Sigmoid colon (tissue), 4 donors: ENCODE measurements around the gene PRKCB.

Experiments used
- EP300 ChIP-seq, 4 donors: sonication (generic); formaldehyde crosslinking; IDR thresholded peaks; one replicate each; pipeline ENCODE4 v1.6.1; 2017; ENCODE audit warnings: antibody characterized with exemption in 4 of 4
- POLR2A ChIP-seq, 2 donors: fragments of 450-650 bp; IDR thresholded peaks; one replicate each; pipeline ENCODE4 v1.6.1; 2016; ENCODE audit warnings: antibody characterized with exemption in 2 of 2, mild to moderate bottlenecking in 2 of 2, moderate library complexity in 2 of 2
- POLR2AphosphoS5 ChIP-seq, 4 donors: sonication (generic); formaldehyde crosslinking; IDR thresholded peaks; one replicate each; pipeline ENCODE4 v1.6.1; 2017; ENCODE audit warnings: antibody characterized with exemption in 4 of 4
- TF ChIP-seq, protein P1 (sequence below), 4 experiments: fragments of 450-650 bp in 3 of 4; fragments of 200-600 bp in 1 of 4; IDR thresholded peaks; one replicate each; pipeline ENCODE4 v1.5.1; 2016 to 2019; ENCODE audit warnings: antibody characterized with exemption in 4 of 4, mild to moderate bottlenecking in 3 of 4, moderate library complexity in 2 of 4

DNA sequence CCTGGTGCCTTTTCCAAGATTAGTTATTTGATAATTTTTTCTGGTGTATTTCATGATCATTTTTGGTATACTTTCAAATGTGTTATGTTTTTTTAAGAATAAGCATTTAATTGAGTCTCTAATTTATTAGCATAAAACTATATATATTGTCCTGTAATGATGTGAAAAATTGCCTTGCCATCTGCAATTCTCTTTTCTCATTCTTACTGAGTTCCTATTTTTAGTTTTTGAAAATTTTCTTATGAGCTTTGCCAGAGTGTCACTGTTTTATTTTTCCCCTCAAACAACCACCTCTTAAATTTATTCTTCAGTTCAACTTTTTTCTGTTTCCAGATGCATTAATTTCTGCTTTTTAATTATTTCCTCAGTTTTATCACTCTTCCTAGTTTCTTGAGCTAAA is 59.3 kb downstream of the PRKCB start:
- TF ChIP-seq POLR2A (IDR thresholded peaks at IDR 0.05): no peak
- TF ChIP-seq, protein P1, sequence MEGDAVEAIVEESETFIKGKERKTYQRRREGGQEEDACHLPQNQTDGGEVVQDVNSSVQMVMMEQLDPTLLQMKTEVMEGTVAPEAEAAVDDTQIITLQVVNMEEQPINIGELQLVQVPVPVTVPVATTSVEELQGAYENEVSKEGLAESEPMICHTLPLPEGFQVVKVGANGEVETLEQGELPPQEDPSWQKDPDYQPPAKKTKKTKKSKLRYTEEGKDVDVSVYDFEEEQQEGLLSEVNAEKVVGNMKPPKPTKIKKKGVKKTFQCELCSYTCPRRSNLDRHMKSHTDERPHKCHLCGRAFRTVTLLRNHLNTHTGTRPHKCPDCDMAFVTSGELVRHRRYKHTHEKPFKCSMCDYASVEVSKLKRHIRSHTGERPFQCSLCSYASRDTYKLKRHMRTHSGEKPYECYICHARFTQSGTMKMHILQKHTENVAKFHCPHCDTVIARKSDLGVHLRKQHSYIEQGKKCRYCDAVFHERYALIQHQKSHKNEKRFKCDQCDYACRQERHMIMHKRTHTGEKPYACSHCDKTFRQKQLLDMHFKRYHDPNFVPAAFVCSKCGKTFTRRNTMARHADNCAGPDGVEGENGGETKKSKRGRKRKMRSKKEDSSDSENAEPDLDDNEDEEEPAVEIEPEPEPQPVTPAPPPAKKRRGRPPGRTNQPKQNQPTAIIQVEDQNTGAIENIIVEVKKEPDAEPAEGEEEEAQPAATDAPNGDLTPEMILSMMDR (IDR thresholded peaks at IDR 0.05): no peak
- no peak for TF ChIP-seq EP300 (IDR thresholded peaks at IDR 0.05)
- TF ChIP-seq POLR2AphosphoS5 (IDR thresholded peaks at IDR 0.05): no peak
